Neural progenitor cell (in vitro differentiated cells): ENCODE results near the gene SNX11.

Source experiments
- CTCF ChIP-seq: fragments of 200-600 bp; sonication (generic); IDR thresholded peaks from 2 replicates; pipeline ENCODE4 v1.5.1; 2017; ENCODE audit warnings: antibody characterized with exemption, mild to moderate bottlenecking
- EZH2 ChIP-seq: fragments of 200-600 bp; sonication (generic); IDR thresholded peaks from 2 replicates; pipeline ENCODE4 v1.6.1; 2017; ENCODE audit warnings: antibody characterized with exemption, mild to moderate bottlenecking, moderate library complexity
- EZH2phosphoT487 ChIP-seq: fragments of 200-600 bp; sonication (generic); IDR thresholded peaks from 2 replicates; pipeline ENCODE4 v1.6.1; 2017; ENCODE audit warnings: antibody characterized with exemption

DNA sequence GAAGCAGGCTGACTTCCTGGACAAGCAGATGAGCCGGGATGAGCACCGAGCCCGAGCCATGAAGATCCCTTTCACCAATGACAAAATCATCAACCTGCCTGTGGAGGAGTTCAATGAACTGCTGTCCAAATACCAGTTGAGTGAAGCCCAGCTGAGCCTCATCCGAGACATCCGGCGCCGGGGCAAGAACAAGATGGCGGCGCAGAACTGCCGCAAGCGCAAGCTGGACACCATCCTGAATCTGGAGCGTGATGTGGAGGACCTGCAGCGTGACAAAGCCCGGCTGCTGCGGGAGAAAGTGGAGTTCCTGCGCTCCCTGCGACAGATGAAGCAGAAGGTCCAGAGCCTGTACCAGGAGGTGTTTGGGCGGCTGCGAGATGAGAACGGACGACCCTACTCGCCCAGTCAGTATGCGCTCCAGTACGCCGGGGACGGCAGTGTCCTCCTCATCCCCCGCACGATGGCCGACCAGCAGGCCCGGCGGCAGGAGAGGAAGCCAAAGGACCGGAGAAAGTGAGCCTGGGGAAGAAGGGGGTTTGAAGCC is 48.4 kb upstream of the SNX11 start:
- TF ChIP-seq EZH2phosphoT487 (no peak), CTCF (no peak), EZH2 (no peak)
